GM12865 (cell line): ENCODE measurements around the gene ATXN1.
"Not testable (repeated sequence)": the region's sequence is repeated elsewhere in the genome, so short reads cannot be mapped to it uniquely, and the experiment has no call there.

Experiments used
- DNase-seq: peaks from one replicate; pipeline ENCODE4 v3.0.0; 2010; ENCODE audit warnings: low read depth
- H3K4me3 ChIP-seq: 2 replicates; pipeline ENCODE4 v1.5.1; 2011; ENCODE audit warnings: mild to moderate bottlenecking, low read depth, low read length, control low read depth
- TF ChIP-seq, protein P1 (sequence below): IDR thresholded peaks from 2 replicates; pipeline ENCODE4 v1.5.1; 2011; ENCODE audit warnings: low read length, control low read depth, low read depth, inconsistent platforms; ENCODE audit not compliant: insufficient read depth; ENCODE audit errors: missing control alignments

ATXN1 gene

DNA sequence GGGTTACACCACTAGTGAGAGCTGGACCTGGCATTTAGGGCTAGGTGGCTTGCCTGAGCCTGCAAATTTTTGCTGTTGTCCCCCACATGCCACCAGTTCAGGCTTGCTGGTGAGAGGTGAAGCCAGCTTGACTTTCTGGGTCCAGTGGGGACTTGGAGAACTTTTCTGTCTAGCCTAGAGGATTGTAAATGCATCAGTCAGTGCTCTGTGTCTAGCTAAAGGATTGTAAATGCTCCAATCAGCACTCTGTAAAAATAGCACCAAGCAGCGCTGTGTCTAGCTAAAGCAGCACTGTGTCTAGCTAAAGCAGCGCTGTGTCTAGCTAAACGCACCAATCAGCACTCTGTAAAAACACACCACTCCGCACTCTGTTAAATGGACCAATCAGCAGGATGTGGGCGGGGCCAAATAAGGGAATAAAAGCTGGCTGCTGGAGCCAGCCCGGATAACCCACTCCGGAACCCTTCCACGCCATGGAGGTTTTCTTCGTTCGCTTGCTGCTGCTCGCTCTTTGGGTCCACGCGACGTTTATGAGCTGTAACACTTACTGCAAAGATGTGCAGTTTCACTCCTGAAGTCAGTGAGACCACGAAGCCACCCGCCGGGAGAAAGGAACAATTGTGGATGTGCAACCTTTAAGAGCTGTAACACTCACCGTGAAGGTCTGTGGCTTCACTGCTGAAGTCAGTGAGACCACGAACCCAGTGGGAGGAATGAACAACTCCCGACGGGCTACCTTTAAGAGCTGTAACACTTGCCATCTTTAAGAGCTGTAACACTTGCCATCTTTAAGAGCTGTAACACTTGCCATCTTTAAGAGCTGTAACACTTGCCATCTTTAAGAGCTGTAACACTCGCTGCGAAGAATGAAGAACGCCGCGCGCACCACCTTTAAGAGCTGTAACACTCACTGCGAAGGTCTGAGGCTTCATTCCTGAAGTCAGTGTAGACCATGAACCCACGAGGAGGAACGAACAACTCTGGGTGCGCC, 495.6 kb downstream of the ATXN1 start:
- TF ChIP-seq, protein P1, sequence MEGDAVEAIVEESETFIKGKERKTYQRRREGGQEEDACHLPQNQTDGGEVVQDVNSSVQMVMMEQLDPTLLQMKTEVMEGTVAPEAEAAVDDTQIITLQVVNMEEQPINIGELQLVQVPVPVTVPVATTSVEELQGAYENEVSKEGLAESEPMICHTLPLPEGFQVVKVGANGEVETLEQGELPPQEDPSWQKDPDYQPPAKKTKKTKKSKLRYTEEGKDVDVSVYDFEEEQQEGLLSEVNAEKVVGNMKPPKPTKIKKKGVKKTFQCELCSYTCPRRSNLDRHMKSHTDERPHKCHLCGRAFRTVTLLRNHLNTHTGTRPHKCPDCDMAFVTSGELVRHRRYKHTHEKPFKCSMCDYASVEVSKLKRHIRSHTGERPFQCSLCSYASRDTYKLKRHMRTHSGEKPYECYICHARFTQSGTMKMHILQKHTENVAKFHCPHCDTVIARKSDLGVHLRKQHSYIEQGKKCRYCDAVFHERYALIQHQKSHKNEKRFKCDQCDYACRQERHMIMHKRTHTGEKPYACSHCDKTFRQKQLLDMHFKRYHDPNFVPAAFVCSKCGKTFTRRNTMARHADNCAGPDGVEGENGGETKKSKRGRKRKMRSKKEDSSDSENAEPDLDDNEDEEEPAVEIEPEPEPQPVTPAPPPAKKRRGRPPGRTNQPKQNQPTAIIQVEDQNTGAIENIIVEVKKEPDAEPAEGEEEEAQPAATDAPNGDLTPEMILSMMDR, result no peak
- no peak for DNase-seq
- H3K4me3 ChIP-seq, result no peak overlapping the region

DNA sequence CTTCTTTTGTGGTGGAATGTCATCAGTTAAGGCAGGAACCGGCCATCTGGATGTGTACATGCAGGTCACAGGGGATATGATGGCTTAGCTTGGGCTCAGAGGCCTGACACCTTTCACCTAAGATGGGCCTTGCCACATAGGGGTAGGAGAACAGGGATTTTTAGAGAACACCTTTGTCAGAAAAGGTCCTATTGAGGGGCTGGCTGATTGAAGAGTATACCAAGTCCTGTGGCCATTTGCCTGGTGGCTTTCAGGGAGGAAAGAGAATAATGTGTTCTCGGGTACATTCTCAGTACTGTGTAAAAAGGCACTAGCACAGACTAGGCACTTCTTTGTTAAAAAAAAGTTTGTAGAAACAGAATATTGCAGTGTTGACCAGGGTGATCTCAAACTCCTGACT, 496.5 kb downstream of the ATXN1 start:
- DNase-seq, result no peak
- TF ChIP-seq, protein P1, result no peak
- no peak overlapping the region for H3K4me3 ChIP-seq

DNA sequence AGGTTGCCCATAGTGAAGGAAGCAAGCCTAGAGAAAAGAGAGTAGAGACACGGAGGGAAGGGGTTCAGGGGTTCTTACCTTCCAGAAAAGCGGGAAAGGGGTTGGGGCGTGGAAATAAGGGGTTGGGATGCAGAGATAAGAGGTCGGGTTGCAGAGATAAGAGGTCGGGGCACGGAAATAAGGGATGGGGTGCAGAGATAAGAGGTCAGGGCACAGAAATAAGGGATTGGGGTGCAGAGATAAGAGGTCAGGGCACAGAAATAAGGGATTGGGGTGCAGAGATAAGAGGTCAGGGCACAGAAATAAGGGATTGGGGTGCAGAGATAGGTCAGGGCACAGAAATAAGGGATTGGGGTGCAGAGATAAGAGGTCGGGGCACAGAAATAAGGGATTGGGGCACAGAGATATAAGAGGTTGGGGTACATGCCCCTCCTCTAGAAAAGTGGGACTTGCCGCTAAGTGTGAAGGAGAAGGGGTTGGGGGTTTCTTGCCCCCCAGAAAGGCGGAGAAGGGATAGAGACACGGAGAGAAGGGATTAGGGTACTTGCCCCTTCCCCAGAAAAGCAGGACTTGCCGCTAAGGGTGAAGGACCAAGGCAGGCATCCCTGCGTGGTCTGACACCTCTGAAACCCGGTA, 497.7 kb downstream of the ATXN1 start:
- DNase-seq, H3K4me3 ChIP-seq: not testable (repeated sequence)

DNA sequence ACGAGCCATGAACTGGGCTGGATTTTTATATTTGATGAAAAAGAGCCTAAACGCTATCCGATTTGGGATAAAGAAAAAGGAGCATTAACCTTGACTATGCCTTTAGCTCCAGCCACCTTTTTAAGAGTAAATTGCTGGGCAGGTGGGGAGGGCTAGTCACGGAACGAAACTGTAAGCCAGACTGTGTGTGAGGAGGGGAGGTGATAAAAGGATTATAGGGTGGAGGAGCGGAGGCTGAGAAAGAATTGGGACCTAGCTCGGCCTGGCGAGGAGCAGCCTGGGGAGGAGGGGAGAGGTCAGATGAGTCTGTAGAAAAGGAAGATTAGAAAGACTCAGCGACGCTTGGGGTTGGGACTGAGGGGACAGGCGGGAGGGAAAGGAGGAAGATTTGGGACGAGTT, 498.5 kb downstream of the ATXN1 start:
- H3K4me3 ChIP-seq, DNase-seq: not testable (repeated sequence)

DNA sequence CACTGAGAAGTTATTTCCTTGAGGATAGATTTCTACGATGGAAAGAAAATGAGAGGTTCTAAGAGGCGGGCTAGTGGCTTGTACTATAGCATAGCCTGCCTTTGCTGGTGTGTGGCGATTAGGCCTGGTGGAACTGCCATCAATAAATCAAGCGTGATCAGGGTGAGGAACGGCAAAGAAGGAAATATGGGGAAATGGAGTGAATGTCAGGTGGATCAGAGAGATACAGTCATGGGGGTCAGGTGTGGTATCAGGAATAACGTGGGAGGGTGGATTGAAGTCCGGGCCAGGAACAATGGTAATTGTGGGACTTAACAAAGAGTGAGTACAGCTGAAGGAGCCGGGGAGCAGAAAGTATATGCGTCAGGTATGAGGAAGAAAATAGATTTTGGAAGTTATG, 500.7 kb downstream of the ATXN1 start:
- not testable (repeated sequence) for H3K4me3 ChIP-seq, DNase-seq

DNA sequence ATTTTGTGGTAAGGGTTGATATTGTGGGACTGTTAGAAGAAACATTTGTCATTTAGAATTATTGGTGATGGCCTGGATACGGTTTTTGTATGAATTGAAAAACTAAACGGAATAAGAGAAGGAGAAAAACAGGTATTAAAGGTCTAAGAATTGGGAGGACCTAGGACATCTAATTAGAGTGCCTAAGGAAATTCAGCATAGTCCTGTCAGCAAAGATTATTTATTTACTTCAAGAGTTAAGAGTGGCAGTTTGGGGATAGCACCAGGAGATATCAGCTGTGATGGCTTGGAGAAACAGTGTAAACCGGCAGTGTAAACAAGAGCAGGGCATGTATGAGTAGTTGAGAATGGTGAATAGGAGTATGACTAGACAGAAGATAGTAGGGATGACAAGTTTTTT, 501.7 kb downstream of the ATXN1 start:
- not testable (repeated sequence) for DNase-seq, H3K4me3 ChIP-seq

DNA sequence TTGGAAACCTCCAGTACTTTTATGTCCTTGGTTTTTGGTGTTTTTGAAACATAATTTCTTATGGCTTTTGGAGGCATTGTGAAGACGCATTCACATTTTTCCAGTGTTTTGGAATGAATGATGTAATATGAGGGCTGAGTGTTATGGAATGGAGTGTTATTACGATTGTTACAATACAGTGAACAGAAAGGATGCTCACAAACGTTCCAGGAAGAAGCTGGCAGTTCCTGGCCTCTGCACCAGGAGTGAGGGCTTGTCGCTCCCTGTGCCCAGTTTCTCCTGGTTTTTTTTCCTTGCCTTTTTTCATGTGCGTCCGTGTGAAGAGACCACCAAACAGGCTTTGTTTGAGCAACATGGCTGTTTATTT, 502.6 kb downstream of the ATXN1 start:
- DNase-seq, result no peak
- H3K4me3 ChIP-seq, result no peak overlapping the region
- TF ChIP-seq, protein P1, result no peak

DNA sequence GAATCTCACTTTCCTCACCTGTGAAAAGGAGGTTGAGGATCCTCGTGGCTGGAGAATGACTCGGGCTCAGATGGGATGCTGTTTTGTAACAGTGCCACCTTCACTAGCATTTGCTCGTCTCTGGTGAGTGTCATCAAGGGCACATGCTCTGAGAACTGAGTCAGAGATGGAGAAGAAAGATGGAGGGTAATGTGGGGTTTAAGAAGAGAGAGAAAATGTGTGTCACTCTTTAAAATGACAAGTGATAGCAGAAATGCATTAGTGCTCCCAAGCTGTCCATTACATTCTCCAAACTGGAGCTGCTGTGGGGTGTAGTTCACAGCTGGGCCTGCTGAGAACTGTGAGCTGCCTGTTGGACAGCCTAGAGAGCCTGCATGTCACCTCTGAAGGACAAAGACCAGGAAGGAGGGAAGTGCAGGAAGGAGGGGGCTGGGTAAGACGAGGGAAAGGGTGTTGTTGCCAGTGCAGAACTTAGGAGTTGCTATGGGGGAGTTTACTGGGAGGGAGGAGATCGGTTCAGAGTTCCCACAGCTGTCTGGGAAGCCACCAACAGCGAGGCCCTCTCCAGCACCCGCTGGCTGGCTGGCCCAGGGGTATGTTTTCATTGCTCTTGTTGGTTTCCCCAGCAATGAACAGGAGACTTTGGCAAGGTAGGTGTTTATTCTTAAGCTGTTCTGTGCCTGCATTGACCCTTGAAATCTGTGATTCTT, 503.1 kb downstream of the ATXN1 start:
- TF ChIP-seq, protein P1, result no peak
- no peak for DNase-seq
- no peak overlapping the region for H3K4me3 ChIP-seq
